AG04449 (cell line): ENCODE results near the gene ING5.

Source experiments
- CTCF ChIA-PET: fragments of 350-600 bp; formaldehyde crosslinking; extraction: SDS; loops from one replicate; lab custom pipeline; 2021; ENCODE audit warnings: antibody characterized with exemption; lab: Yijun Ruan, JAX
- POLR2A ChIA-PET: fragments of 400-600, 350-600 bp; formaldehyde crosslinking; extraction: SDS; loops from one replicate; lab custom pipeline; 2020; ENCODE audit warnings: antibody characterized with exemption, inconsistent platforms; lab: Yijun Ruan, JAX
- DNase-seq: peaks from one replicate; pipeline ENCODE4 v3.0.0-alpha.2; 2010; ENCODE audit warnings: low read depth, low spot score
- H3K4me3 ChIP-seq: 2 replicates; pipeline ENCODE4 v1.5.1; 2011; ENCODE audit warnings: low read depth, mild to moderate bottlenecking, control low read depth, low read length
- CTCF ChIP-seq: IDR thresholded peaks from one replicate; pipeline ENCODE4 v1.5.1; 2011; ENCODE audit warnings: mild to moderate bottlenecking, moderate library complexity, low read length, control low read depth, inconsistent platforms; ENCODE audit not compliant: insufficient read depth; ENCODE audit errors: missing control alignments

The ING5 gene

GRCh38 chr2:241750076-241750840 is 48.4 kb downstream of the ING5 start:
- no peak for TF ChIP-seq CTCF
- no peak for DNase-seq
- CTCF ChIA-PET, result interaction anchor here (1.1 kb wide), 1 partner anchor 10 kb away, joined by 3 read pairs; no protein-coding TSS in a partner anchor
- POLR2A ChIA-PET, result no interaction called here
- H3K4me3 ChIP-seq, result no peak overlapping the region

- ChIA-PET POLR2A (no interaction called here), CTCF (interaction anchor here (0.6 to 1.1 kb wide), 2 partner anchors 11 to 18 kb away, joined by 3 read pairs; no protein-coding TSS in a partner anchor)
- H3K4me3 ChIP-seq, result no peak overlapping the region
- no peak for TF ChIP-seq CTCF
- no peak for DNase-seq
These were observed 49.3 kb downstream of the ING5 start for GRCh38 chr2:241751152-241751551.

- POLR2A ChIA-PET, result no interaction called here
- CTCF ChIA-PET, result interaction anchor here (0.6 kb wide), 1 partner anchor 18 kb away, joined by 3 read pairs; no protein-coding TSS in a partner anchor
- no peak for TF ChIP-seq CTCF
- no peak for DNase-seq
- H3K4me3 ChIP-seq, result no peak overlapping the region
These were observed 49.9 kb downstream of the ING5 start for GRCh38 chr2:241751776-241752175.

DNA sequence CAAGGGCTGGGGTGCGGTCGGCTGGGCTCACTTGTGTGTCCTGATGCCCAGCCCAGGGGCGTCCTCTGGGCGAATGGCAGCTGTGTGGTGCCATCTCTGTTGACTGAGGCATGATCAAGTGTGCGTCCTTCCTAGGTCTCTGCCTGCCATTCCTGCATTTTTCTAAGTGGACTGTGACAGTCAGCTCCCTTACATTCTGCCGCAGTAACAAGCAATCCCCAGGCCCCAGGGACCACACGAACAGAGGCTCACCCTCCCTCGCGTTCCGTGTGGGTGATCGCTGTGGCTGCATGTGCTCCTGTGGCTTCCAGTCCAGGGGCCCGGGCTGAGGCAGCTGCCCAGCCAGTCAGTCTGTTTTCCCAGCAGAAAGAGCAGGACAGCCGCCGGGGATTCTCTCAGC is 50.4 kb downstream of the ING5 start:
- DNase-seq, result no peak
- CTCF ChIA-PET, result no interaction called here
- POLR2A ChIA-PET, result no interaction called here
- no peak overlapping the region for H3K4me3 ChIP-seq
- TF ChIP-seq CTCF, result no peak

GRCh38 chr2:241752689-241753276 is 50.9 kb downstream of the ING5 start:
- H3K4me3 ChIP-seq, result no peak overlapping the region
- CTCF ChIA-PET, result no interaction called here
- POLR2A ChIA-PET, result no interaction called here
- TF ChIP-seq CTCF, result no peak
- DNase-seq, result no peak

GRCh38 chr2:241753493-241753892 is 51.7 kb downstream of the ING5 start:
- TF ChIP-seq CTCF, result no peak
- POLR2A ChIA-PET, result no interaction called here
- DNase-seq, result no peak
- CTCF ChIA-PET, result no interaction called here
- no peak overlapping the region for H3K4me3 ChIP-seq
